Kidney epithelial cell (primary cell): ENCODE measurements around the gene TXNDC2. TPM values are rescaled to one million over a fixed set of nuclear protein-coding genes. Genes with fewer than 3 reads are reported as not detected.

Source experiments
- DNase-seq: peaks from one replicate; pipeline ENCODE4 v3.0.0-alpha.2; 2010; ENCODE audit warnings: low read depth
- H3K27me3 ChIP-seq: 2 replicates; pipeline ENCODE4 v1.6.0; 2011; ENCODE audit warnings: low read length; ENCODE audit not compliant: control insufficient read depth, insufficient read depth
- H3K36me3 ChIP-seq: 2 replicates; pipeline ENCODE4 v1.5.1; 2011; ENCODE audit warnings: low read length; ENCODE audit not compliant: control insufficient read depth, insufficient read depth
- H3K4me3 ChIP-seq: 2 replicates; pipeline ENCODE4 v1.5.1; 2011; ENCODE audit warnings: low read depth, mild to moderate bottlenecking, control low read depth, low read length
- total RNA-seq: library from RNA; depleted of rRNA; stranded (reverse); fragments of >200 nt; gene quantifications from 2 replicates; pipeline ENCODE4 v1.2.3, GENCODE V29; 2015
- TF ChIP-seq, protein P1 (sequence below): IDR thresholded peaks from 2 replicates; pipeline ENCODE4 v1.5.1; 2011; ENCODE audit warnings: mild to moderate bottlenecking, moderate library complexity, low read length, control low read depth, inconsistent platforms; ENCODE audit not compliant: insufficient read depth, poor library complexity, severe bottlenecking

TXNDC2 gene
- total RNA-seq, 1 donor from 2014 or later = not detected

GRCh38 chr18:9878783-9879242, 7.0 kb upstream of the TXNDC2 start:
- Histone ChIP-seq H3K36me3 (no peaks in the 10 kb centered on the region), H3K27me3 (no peaks in the 10 kb centered on the region), H3K4me3 (no peak overlapping the region)
- no peak for DNase-seq
- TF ChIP-seq, protein P1, sequence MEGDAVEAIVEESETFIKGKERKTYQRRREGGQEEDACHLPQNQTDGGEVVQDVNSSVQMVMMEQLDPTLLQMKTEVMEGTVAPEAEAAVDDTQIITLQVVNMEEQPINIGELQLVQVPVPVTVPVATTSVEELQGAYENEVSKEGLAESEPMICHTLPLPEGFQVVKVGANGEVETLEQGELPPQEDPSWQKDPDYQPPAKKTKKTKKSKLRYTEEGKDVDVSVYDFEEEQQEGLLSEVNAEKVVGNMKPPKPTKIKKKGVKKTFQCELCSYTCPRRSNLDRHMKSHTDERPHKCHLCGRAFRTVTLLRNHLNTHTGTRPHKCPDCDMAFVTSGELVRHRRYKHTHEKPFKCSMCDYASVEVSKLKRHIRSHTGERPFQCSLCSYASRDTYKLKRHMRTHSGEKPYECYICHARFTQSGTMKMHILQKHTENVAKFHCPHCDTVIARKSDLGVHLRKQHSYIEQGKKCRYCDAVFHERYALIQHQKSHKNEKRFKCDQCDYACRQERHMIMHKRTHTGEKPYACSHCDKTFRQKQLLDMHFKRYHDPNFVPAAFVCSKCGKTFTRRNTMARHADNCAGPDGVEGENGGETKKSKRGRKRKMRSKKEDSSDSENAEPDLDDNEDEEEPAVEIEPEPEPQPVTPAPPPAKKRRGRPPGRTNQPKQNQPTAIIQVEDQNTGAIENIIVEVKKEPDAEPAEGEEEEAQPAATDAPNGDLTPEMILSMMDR = no peak

GRCh38 chr18:9884090-9884489, 1.7 kb upstream of the TXNDC2 start:
- Histone ChIP-seq H3K27me3 (no peaks in the 10 kb centered on the region), H3K36me3 (no peaks in the 10 kb centered on the region), H3K4me3 (no peak overlapping the region)
- DNase-seq = no peak
- TF ChIP-seq, protein P1 = no peak

GRCh38 chr18:9884532-9885140, 1.1 kb upstream of the TXNDC2 start:
- DNase-seq = no peak
- H3K4me3 ChIP-seq = no peak overlapping the region
- TF ChIP-seq, protein P1 = no peak

GRCh38 chr18:9886005-9886348, 204 bp downstream of the TXNDC2 start:
- TF ChIP-seq, protein P1 = no peak
- no peaks in the 10 kb centered on the region for H3K27me3 ChIP-seq

More at GRCh38 chr18:9884532-9885140, 1.1 kb upstream of the TXNDC2 start:
- no peaks in the 10 kb centered on the region for H3K27me3 ChIP-seq
- no peaks in the 10 kb centered on the region for H3K36me3 ChIP-seq

GRCh38 chr18:9887992-9888391, 2.2 kb downstream of the TXNDC2 start:
- TF ChIP-seq, protein P1 = no peak
- no peak overlapping the region for H3K4me3 ChIP-seq
- no peak for DNase-seq
- H3K36me3 ChIP-seq = no peaks in the 10 kb centered on the region
- no peaks in the 10 kb centered on the region for H3K27me3 ChIP-seq

More at GRCh38 chr18:9886005-9886348, 204 bp downstream of the TXNDC2 start:
- H3K36me3 ChIP-seq = no peaks in the 10 kb centered on the region
- DNase-seq = no peak
- H3K4me3 ChIP-seq = no peak overlapping the region

- TF ChIP-seq, protein P1 = no peak
- H3K36me3 ChIP-seq = no peaks in the 10 kb centered on the region
- no peak for DNase-seq
- H3K27me3 ChIP-seq = no peaks in the 10 kb centered on the region
- H3K4me3 ChIP-seq = no peak overlapping the region
Measured at GRCh38 chr18:9890196-9890595, 4.4 kb downstream of the TXNDC2 start.
